IMR-90 (cell line): ENCODE results near the gene XRCC4. TPM values are rescaled to one million over a fixed set of nuclear protein-coding genes. Genes with fewer than 3 reads are reported as not detected.

ENCODE experiments used
- ATAC-seq: fragments of 200-7000 bp; cut with Tn5 transposase; 2 replicates; pipeline ENCODE4 v1.9.1; 2020; ENCODE audit warnings: low read depth, mild to moderate bottlenecking, moderate library complexity
- BruUV-seq: library from RNA; stranded (reverse); fragments of 400-500 nt; replicated peaks from 2 replicates; lab custom pipeline; 2021; lab: Mats Ljungman, UMichigan
- CTCF ChIA-PET: fragments of 300-600 bp; formaldehyde crosslinking; extraction: SDS; loops from one replicate; lab custom pipeline; 2021; ENCODE audit warnings: antibody characterized with exemption; lab: Yijun Ruan, JAX
- POLR2A ChIA-PET: fragments of 300-600 bp; sonication (Branson Sonifier 250); formaldehyde crosslinking; loops from one replicate; lab custom pipeline; 2022; ENCODE audit warnings: antibody characterized with exemption; ENCODE audit not compliant: unreplicated experiment; lab: Charles Lee
- DNase-seq: peaks from one replicate; pipeline ENCODE4 v3.0.0; 2013
- H2AFZ ChIP-seq: replicated peaks from 2 replicates; pipeline ENCODE3; 2013; ENCODE audit warnings: low read length, mild to moderate bottlenecking; ENCODE audit not compliant: poor library complexity
- H2AK5ac ChIP-seq: 2 replicates; pipeline ENCODE4 v1.6.1; 2013; ENCODE audit warnings: low read depth, low read length, inconsistent platforms
- H2AK9ac ChIP-seq: replicated peaks from 2 replicates; pipeline ENCODE3; 2013; ENCODE audit warnings: mild to moderate bottlenecking, low read depth, low read length, moderate library complexity; ENCODE audit not compliant: poor library complexity
- H2BK120ac ChIP-seq: 2 replicates; pipeline ENCODE4 v1.6.1; 2013; ENCODE audit warnings: low read depth, low read length, inconsistent platforms
- H2BK15ac ChIP-seq: 3 replicates; pipeline ENCODE4 v1.6.1; 2013; ENCODE audit warnings: low read depth, low read length, inconsistent platforms
- H2BK20ac ChIP-seq: 2 replicates; pipeline ENCODE4 v1.6.1; 2013; ENCODE audit warnings: low read depth, mild to moderate bottlenecking, inconsistent platforms, low read length, moderate library complexity
- H2BK5ac ChIP-seq: 2 replicates; pipeline ENCODE4 v1.6.1; 2013; ENCODE audit warnings: mild to moderate bottlenecking, low read depth, low read length, inconsistent platforms; ENCODE audit not compliant: poor library complexity, severe bottlenecking
- H3K14ac ChIP-seq: replicated peaks from 2 replicates; pipeline ENCODE4 v1.6.1; 2013; ENCODE audit warnings: low read depth, low read length, inconsistent platforms
- H3K18ac ChIP-seq: 2 replicates; pipeline ENCODE4 v1.6.1; 2013; ENCODE audit warnings: low read depth, low read length, control low read depth
- H3K23ac ChIP-seq: 2 replicates; pipeline ENCODE4 v1.6.1; 2013; ENCODE audit warnings: low read depth, low read length, inconsistent platforms
- H3K27ac ChIP-seq: 2 replicates; pipeline ENCODE4 v1.5.1; 2013; ENCODE audit warnings: mild to moderate bottlenecking, control low read depth, low read length; ENCODE audit not compliant: insufficient read depth
- H3K27me3 ChIP-seq: 2 replicates; pipeline ENCODE4 v1.6.1; 2013; ENCODE audit warnings: low read length; ENCODE audit not compliant: control insufficient read depth, insufficient read depth
- H3K36me3 ChIP-seq: 2 replicates; pipeline ENCODE4 v1.6.1; 2013; ENCODE audit warnings: low read length, mixed read lengths; ENCODE audit not compliant: control insufficient read depth, insufficient read depth
- H3K4ac ChIP-seq: 2 replicates; pipeline ENCODE4 v1.6.1; 2013; ENCODE audit warnings: low read depth, low read length, inconsistent platforms
- H3K4me1 ChIP-seq: 2 replicates; pipeline ENCODE4 v1.6.1; 2013; ENCODE audit warnings: low read length, mixed read lengths; ENCODE audit not compliant: control insufficient read depth, insufficient read depth
- H3K4me2 ChIP-seq: 2 replicates; pipeline ENCODE4 v1.6.1; 2013; ENCODE audit warnings: low read depth, mild to moderate bottlenecking, control low read depth, low read length, moderate library complexity
- H3K4me3 ChIP-seq: 2 replicates; pipeline ENCODE4 v1.5.1; 2013; ENCODE audit warnings: low read depth, mild to moderate bottlenecking, control low read depth, low read length, moderate library complexity; ENCODE audit not compliant: insufficient read depth
- H3K56ac ChIP-seq: 2 replicates; pipeline ENCODE4 v1.6.1; 2013; ENCODE audit warnings: low read length, inconsistent platforms; ENCODE audit not compliant: insufficient read depth; ENCODE audit errors: extremely low read depth
- H3K79me1 ChIP-seq, 2 experiments: 2 replicates each; pipeline ENCODE4 v1.6.1; 2013; ENCODE audit warnings: low read length in 2 of 2, inconsistent platforms in 1 of 2, low read depth in 1 of 2
- H3K9ac ChIP-seq: 2 replicates; pipeline ENCODE4 v1.6.1; 2013; ENCODE audit warnings: low read depth, low read length, control low read depth
- H3K9me1 ChIP-seq: 2 replicates; pipeline ENCODE4 v1.6.1; 2013; ENCODE audit warnings: low read length, inconsistent platforms; ENCODE audit not compliant: insufficient read depth
- H3K9me3 ChIP-seq: 2 replicates; pipeline ENCODE4 v1.6.1; 2013; ENCODE audit warnings: low read length; ENCODE audit not compliant: control insufficient read depth, insufficient read depth
- H4K20me1 ChIP-seq: 2 replicates; pipeline ENCODE4 v1.6.1; 2013; ENCODE audit warnings: low read length, inconsistent platforms; ENCODE audit not compliant: insufficient read depth
- H4K5ac ChIP-seq: 2 replicates; pipeline ENCODE4 v1.6.1; 2013; ENCODE audit warnings: mild to moderate bottlenecking, low read depth, low read length, control low read depth
- H4K8ac ChIP-seq, 2 experiments: 2 replicates each; pipeline ENCODE4 v1.6.1; 2013; ENCODE audit warnings: low read depth in 2 of 2, low read length in 2 of 2, control low read depth in 1 of 2, inconsistent platforms in 1 of 2
- H4K91ac ChIP-seq: 2 replicates; pipeline ENCODE4 v1.6.1; 2013; ENCODE audit warnings: low read depth, low read length, inconsistent platforms; ENCODE audit not compliant: insufficient read depth
- BHLHE40 ChIP-seq: fragments of 150-350 bp; IDR thresholded peaks from 2 replicates; pipeline ENCODE4 v1.6.1; 2016; ENCODE audit warnings: mild to moderate bottlenecking, low read depth, low read length
- CEBPB ChIP-seq: IDR thresholded peaks from 2 replicates; pipeline ENCODE4 v1.6.1; 2012; ENCODE audit warnings: low read depth, low read length, improper control_type of control experiment
- CHD1 ChIP-seq: IDR thresholded peaks from 2 replicates; pipeline ENCODE4 v1.6.1; 2012; ENCODE audit warnings: low read depth, low read length, improper control_type of control experiment
- FOS ChIP-seq: fragments of 150-350 bp; IDR thresholded peaks from 2 replicates; pipeline ENCODE4 v1.6.1; 2016; ENCODE audit warnings: low read depth, low read length
- MAFK ChIP-seq: IDR thresholded peaks from 2 replicates; pipeline ENCODE4 v1.6.1; 2012; ENCODE audit warnings: low read depth, low read length, improper control_type of control experiment
- MAZ ChIP-seq: IDR thresholded peaks from 2 replicates; pipeline ENCODE4 v1.6.1; 2012; ENCODE audit warnings: low read depth, mild to moderate bottlenecking, low read length, improper control_type of control experiment, moderate library complexity, borderline replicate concordance
- MXI1 ChIP-seq: IDR thresholded peaks from 2 replicates; pipeline ENCODE4 v1.6.1; 2012; ENCODE audit warnings: low read depth, mild to moderate bottlenecking, low read length, moderate library complexity, borderline replicate concordance
- NFE2L2 ChIP-seq: fragments of 150-350 bp; IDR thresholded peaks from 2 replicates; pipeline ENCODE4 v1.6.1; 2016; ENCODE audit warnings: low read depth, mild to moderate bottlenecking, low read length
- POLR2A ChIP-seq: IDR thresholded peaks from 2 replicates; pipeline ENCODE4 v1.6.1; 2012; ENCODE audit warnings: mild to moderate bottlenecking, low read depth, low read length
- RAD21 ChIP-seq: IDR thresholded peaks from 2 replicates; pipeline ENCODE4 v1.6.1; 2012; ENCODE audit warnings: low read length, improper control_type of control experiment
- RCOR1 ChIP-seq: IDR thresholded peaks from 2 replicates; pipeline ENCODE4 v1.6.1; 2012; ENCODE audit warnings: mild to moderate bottlenecking, low read length, improper control_type of control experiment; ENCODE audit not compliant: insufficient replicate concordance
- RFX5 ChIP-seq: IDR thresholded peaks from 2 replicates; pipeline ENCODE4 v1.8.0; 2012; ENCODE audit warnings: low read depth, mild to moderate bottlenecking, low read length, moderate library complexity
- SMC3 ChIP-seq: fragments of 150-350 bp; IDR thresholded peaks from 2 replicates; pipeline ENCODE4 v1.6.1; 2016; ENCODE audit warnings: low read depth, mild to moderate bottlenecking, antibody characterized with exemption, low read length, moderate library complexity
- WGBS, 2 experiments: methylation state at CpG; one replicate each; pipeline versions ENCODE4 v1.1.5 to v1.1.7; 2013; ENCODE audit warnings: missing lambda C conversion rate in 2 of 2; ENCODE audit not compliant: insufficient read length in 1 of 2; ENCODE audit errors: extremely low coverage in 2 of 2; 5-methylcytosine and 5-hydroxymethylcytosine counted together
- dilution Hi-C: fragments of 300-500 bp; cut with HindIII; formaldehyde crosslinking; loops from one replicate; pipeline ENCODE4 v1.14.3; 2018; ENCODE audit warnings: low sequenced_read_pairs; ENCODE audit not compliant: unreplicated experiment
- in situ Hi-C: fragments of 300-500 bp; cut with MboI; formaldehyde crosslinking; loops from 3 replicates; pipeline ENCODE4 v1.14.3; 2019; ENCODE audit warnings: low sequenced_read_pairs, inconsistent platforms, mixed read lengths
- intact Hi-C: fragments of 100-400 bp; cut with micrococcal nuclease; formaldehyde crosslinking; loops from 2 replicates; pipeline ENCODE4 v1.10.0; 2022
- polyA plus RNA-seq, 3 experiments: library from polyadenylated mRNA; depleted of rRNA; stranded (reverse); fragments of >200 nt; gene quantifications; 2 replicates each; pipeline ENCODE4 v1.2.3, GENCODE V29; 2012; ENCODE audit warnings: low replicate concordance in 1 of 3
- total RNA-seq: library from RNA; depleted of rRNA; stranded (reverse); fragments of >200 nt; gene quantifications from 2 replicates; pipeline ENCODE4 v1.2.3, GENCODE V29; 2012
- TF ChIP-seq, protein P1 (sequence below): fragments of 150-350 bp; IDR thresholded peaks from 2 replicates; pipeline ENCODE4 v1.6.1; 2017; ENCODE audit warnings: mild to moderate bottlenecking, antibody characterized with exemption, low read length, low read depth
- TF ChIP-seq, protein P2 (sequence below): conservative IDR thresholded peaks from 2 replicates; pipeline ENCODE4 v1.5.1; 2012; ENCODE audit warnings: mild to moderate bottlenecking, low read depth, low read length, improper control_type of control experiment
- TF ChIP-seq, protein P3 (sequence below): fragments of 150-350 bp; IDR thresholded peaks from 2 replicates; pipeline ENCODE4 v1.6.1; 2016; ENCODE audit warnings: low read depth, mild to moderate bottlenecking, low read length, moderate library complexity, borderline replicate concordance

XRCC4 gene
- total and polyA plus RNA-seq, 2 of the 4 experiments (the other 2 are of a cell fraction), result 3.5 to 4.7 TPM

DNA sequence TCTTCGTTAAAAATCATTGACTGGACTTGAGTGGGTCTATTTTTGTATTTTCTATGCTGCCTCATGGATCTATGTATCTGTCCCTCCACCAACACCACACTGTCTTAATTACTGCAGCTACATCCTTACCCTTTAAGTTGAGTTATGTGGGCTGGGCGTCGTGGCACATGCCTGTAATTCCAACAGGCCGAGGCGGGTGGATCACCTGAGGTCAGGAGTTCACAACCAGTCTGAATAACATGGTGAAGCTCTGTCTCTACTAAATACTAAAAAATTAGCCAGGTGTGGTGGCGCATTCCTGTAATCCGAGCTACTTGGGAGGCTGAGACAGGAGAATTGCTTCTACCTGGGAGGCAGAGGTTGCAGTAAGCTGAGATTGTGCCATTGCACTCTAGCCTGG, 48.2 kb downstream of the XRCC4 start:
- Histone ChIP-seq H2BK15ac (no peak overlapping the region), H3K4me1 (no peaks in the 10 kb centered on the region), H2AK5ac (no peak overlapping the region), H3K4ac (no peak overlapping the region), H4K20me1 (no peaks in the 10 kb centered on the region), H3K4me2 (no peak overlapping the region), H2BK120ac (no peak overlapping the region), H3K27ac (no peak overlapping the region), H4K91ac (no peak overlapping the region), H3K4me3 (no peak overlapping the region), H4K8ac (no peak overlapping the region), H3K9me3 (no peaks in the 10 kb centered on the region), H3K36me3 (no peaks in the 10 kb centered on the region), H3K18ac (no peak overlapping the region), H4K5ac (no peak overlapping the region), H3K14ac (no peak overlapping the region), H3K9me1 (no peaks in the 10 kb centered on the region), H3K27me3 (no peaks in the 10 kb centered on the region), H2AK9ac (no peak overlapping the region), H3K56ac (no peak overlapping the region), H3K23ac (no peak overlapping the region), H3K9ac (no peak overlapping the region), H2AFZ (no peak overlapping the region), H2BK5ac (no peak overlapping the region), H2BK20ac (no peak overlapping the region), H3K79me1 (no peaks in the 10 kb centered on the region)
- dilution Hi-C loops (no loop called here), intact Hi-C loops (no loop called here), in situ Hi-C loops (no loop called here)
- ChIA-PET POLR2A (no interaction called here), CTCF (interaction anchor here (0.6 kb wide), 1 partner anchor 1919 kb away, joined by 3 read pairs; no protein-coding TSS in a partner anchor)
- no CpG with 5 or more reads among the region's 7 CpGs for WGBS, 2 experiments
- ATAC-seq (no peak), DNase-seq (no peak)
- no TSS peak for BruUV-seq
- TF ChIP-seq SMC3 (no peak), FOS (no peak), NFE2L2 (no peak), MAFK (no peak), CHD1 (no peak), CEBPB (no peak), RFX5 (no peak), POLR2A (no peak), RAD21 (no peak), RCOR1 (no peak), MAZ (no peak), MXI1 (no peak), BHLHE40 (no peak)
- TF ChIP-seq, protein P1, sequence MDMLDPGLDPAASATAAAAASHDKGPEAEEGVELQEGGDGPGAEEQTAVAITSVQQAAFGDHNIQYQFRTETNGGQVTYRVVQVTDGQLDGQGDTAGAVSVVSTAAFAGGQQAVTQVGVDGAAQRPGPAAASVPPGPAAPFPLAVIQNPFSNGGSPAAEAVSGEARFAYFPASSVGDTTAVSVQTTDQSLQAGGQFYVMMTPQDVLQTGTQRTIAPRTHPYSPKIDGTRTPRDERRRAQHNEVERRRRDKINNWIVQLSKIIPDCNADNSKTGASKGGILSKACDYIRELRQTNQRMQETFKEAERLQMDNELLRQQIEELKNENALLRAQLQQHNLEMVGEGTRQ, result no peak
- TF ChIP-seq, protein P2, sequence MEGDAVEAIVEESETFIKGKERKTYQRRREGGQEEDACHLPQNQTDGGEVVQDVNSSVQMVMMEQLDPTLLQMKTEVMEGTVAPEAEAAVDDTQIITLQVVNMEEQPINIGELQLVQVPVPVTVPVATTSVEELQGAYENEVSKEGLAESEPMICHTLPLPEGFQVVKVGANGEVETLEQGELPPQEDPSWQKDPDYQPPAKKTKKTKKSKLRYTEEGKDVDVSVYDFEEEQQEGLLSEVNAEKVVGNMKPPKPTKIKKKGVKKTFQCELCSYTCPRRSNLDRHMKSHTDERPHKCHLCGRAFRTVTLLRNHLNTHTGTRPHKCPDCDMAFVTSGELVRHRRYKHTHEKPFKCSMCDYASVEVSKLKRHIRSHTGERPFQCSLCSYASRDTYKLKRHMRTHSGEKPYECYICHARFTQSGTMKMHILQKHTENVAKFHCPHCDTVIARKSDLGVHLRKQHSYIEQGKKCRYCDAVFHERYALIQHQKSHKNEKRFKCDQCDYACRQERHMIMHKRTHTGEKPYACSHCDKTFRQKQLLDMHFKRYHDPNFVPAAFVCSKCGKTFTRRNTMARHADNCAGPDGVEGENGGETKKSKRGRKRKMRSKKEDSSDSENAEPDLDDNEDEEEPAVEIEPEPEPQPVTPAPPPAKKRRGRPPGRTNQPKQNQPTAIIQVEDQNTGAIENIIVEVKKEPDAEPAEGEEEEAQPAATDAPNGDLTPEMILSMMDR, result no peak
- TF ChIP-seq, protein P3, sequence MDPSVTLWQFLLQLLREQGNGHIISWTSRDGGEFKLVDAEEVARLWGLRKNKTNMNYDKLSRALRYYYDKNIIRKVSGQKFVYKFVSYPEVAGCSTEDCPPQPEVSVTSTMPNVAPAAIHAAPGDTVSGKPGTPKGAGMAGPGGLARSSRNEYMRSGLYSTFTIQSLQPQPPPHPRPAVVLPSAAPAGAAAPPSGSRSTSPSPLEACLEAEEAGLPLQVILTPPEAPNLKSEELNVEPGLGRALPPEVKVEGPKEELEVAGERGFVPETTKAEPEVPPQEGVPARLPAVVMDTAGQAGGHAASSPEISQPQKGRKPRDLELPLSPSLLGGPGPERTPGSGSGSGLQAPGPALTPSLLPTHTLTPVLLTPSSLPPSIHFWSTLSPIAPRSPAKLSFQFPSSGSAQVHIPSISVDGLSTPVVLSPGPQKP, result no peak
